HG02759 (cell line): ENCODE results near the gene CCDC124.
"Not testable (repeated sequence)": the region's sequence is repeated elsewhere in the genome, so short reads cannot be mapped to it uniquely, and the experiment has no call there.

Source experiments
- ATAC-seq: cut with Tn5 transposase; IDR thresholded peaks from one replicate; pipeline ENCODE4 v1.9.1; 2021; ENCODE audit warnings: mild to moderate bottlenecking, moderate library complexity; ENCODE audit not compliant: unreplicated experiment

The CCDC124 gene

DNA sequence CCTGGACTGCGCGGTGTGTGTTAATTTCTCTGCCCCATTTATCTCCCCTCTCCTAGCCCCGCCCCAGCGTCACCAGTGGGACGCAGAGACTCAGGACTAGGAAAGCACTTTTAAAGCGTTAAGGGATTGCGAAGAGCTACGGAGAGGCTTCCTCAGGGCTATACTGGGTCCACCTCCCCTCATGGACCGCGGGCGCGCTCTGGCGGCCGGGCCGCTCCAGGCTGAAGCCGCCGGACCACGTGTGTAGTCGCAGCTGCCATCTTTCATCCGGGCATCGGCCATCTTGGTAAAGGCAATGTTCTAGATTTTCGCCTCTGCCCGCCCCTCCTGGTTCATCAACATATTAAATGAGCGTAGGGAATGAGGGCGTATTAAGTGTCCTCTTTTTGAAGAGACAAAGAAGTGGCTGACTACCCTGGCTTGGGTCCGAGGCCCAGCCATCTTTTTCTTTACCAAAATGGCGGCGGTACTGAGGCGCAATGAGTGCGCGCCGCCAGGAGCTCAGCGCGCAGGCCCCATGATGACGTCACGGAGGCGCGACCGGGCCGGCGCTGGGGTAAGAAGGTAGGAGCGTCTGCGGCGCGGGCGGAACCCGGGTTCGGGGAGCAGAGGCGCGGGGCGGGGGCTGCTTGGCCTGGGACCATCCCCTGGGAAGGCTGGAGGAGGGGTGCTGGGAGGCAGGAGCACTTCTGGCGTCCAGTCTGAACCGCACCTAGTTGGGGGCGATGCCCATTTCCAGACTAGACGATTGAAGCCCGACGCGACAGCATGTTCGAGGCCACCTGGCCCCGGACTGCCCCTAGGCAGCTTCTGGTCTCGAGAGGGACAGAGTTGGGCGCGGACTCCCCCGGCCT, at the start of gene CCDC124:
Gene CCDC124 (plus strand): TSS at position 531 of the 854 bp plus-strand sequence. CDS start 3,406 bp downstream, outside the sequence.
- peak; percentile 84 for ATAC-seq

GRCh38 chr19:17883627-17884410, 49.0 kb upstream of the CCDC124 start:
- no peak for ATAC-seq

DNA sequence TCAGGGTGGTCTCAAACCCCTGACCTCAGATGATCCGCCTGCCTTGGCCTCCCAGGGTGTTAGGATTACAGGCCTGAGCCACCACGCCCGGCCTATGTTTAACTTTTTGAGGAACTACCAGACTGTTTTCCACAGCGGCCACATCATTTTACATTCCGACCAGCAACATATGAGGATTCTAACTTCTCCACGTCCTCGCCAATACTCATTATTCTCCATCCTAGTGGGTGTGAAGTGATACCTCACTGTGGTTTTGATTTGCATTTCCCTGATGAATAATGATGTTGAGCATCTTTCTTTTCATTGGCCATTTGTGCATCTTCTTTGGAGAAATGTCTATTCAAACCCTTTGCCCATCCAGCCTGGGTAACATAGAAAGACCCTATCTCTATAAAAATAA, 46.3 kb upstream of the CCDC124 start:
- no peak for ATAC-seq

DNA sequence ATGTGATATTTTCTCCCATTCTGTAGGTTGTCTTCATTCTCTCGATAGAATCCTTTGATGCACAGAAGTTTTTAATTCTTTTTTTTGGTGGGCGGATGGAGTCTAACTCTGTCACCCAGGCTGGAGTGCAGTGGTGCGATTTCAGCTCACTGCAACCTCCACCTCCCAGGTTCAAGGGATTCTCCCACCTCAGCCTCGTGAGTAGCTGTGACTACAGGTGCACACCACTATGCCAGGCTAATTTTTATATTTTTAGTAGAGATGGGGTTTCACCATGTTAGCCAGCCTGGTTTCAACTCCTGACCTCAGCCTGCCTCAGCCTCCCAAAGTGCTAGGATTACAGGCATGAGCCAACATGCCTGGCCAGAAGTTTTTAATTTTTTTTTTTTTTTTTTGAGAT, 45.6 kb upstream of the CCDC124 start:
- ATAC-seq: not testable (repeated sequence)

- ATAC-seq: no peak
These were observed 44.6 kb upstream of the CCDC124 start for GRCh38 chr19:17888260-17888659.

GRCh38 chr19:17889609-17890214, 43.1 kb upstream of the CCDC124 start:
- ATAC-seq: no peak

- no peak for ATAC-seq
These were observed 39.0 kb upstream of the CCDC124 start for GRCh38 chr19:17893766-17894165.

GRCh38 chr19:17902701-17903100, 30.1 kb upstream of the CCDC124 start:
- no peak for ATAC-seq

GRCh38 chr19:17908244-17908643, 24.6 kb upstream of the CCDC124 start:
- no peak for ATAC-seq

- ATAC-seq: no peak
These were observed 23.6 kb upstream of the CCDC124 start for GRCh38 chr19:17909003-17909732.

DNA sequence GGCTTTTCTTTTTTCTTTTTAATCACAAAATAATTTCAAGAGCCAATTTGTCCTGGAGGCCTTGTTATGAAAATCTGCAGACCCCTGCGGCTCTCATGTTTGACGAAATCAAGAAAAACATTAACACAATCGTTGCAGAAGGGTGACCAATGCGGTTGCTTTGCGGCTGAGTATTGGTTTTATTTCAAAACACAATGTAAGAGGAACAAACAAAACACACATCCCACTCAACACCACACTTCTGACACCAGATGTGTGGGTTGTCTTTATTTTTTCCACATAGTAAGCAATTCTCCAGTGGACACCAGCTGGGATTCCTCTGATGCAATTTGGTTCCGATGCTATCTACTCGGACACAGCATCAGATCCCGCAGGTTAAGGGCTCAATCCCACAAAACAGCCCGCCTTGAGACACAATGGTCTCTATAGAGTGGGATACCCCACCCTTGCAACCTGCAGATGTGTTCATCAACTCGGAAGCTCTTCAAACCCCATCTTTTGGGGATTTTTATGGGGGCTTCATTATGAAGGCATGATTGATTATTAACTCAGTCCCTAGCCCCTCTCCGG, 21.9 kb upstream of the CCDC124 start:
- ATAC-seq: no peak

DNA sequence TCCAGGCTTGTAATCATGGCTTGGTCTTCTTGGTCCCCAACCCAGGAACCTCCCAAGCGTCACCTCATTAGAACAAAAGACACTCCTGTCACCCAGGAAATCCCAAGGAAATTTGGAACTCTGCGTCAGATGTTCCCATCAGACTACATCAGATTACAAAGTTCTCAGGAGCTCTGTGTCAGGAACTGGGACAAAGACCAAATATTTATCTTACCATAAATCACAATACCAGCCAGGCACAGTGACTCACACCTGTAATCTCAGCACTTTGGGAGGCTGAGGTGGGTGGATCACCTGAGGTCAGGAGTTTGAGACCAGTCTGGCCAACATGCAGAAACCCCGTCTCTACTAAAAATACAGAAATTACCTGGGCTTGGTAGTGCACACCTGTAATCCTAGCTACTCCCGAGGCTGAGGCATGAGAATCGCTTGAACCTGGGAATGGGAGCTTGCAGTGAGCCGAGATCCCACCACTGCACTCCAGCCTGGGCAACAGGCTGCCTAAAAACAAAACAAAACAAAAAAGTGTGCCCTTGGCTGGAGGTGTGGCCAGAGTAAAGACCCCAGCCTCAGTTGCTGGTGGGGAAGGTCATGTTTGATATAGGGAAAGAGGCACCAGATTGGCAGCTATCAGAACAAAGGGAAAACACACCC, 16.7 kb upstream of the CCDC124 start:
- ATAC-seq: no peak

DNA sequence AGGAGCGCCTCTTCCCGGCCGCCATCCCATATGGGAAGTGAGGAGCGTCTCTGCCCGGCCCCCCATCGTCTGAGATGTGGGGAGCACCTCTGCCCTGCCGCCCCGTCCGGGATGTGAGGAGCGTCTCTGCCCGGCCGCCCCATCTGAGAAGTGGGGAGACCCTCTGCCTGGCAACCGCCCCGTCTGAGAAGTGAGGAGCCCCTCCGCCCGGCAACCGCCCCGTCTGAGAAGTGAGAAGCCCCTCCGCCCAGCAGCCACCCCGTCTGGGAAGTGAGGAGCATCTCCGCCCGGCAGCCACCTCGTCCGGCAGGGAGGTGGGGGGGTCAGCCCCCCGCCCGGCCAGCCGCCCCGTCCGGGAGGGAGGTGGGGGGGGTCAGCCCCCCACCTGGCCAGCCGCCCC, 14.7 kb upstream of the CCDC124 start:
- ATAC-seq: not testable (repeated sequence)

GRCh38 chr19:17919122-17919521, 13.7 kb upstream of the CCDC124 start:
- not testable (repeated sequence) for ATAC-seq

- ATAC-seq: no peak
These were observed 12.3 kb upstream of the CCDC124 start for GRCh38 chr19:17920527-17920926.

GRCh38 chr19:17922138-17922537, 10.7 kb upstream of the CCDC124 start:
- no peak for ATAC-seq

GRCh38 chr19:17926044-17926443, 6.8 kb upstream of the CCDC124 start:
- no peak for ATAC-seq

DNA sequence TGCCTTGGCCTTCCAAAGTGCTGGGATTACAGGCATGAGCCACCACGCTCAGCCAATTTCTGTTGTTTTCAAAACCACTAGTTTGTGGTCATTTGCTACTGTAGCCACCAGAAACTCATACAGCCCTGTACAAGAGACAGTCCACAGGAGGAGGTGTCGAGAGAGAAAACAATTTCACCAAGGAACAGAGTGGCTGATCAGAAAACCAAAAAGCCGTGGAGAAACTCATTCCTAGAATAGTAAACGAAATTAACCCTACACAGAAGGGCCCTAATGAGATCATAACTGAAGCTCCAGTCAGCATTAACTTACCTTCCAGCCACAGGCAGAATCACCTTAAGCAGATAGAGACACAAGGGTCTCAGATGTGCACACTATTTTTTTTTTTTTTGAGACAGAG, 3.8 kb upstream of the CCDC124 start:
- no peak for ATAC-seq

- ATAC-seq: no peak
These were observed 1.2 kb upstream of the CCDC124 start for GRCh38 chr19:17931532-17932191.
